HL-60 (cell line): Measurements from ENCODE around the gene FANCI.

ENCODE experiments used
- DNase-seq, 2 experiments: peaks; one replicate each; pipeline ENCODE4 v3.0.0-alpha.2; 2010 to 2020; ENCODE audit warnings: low read depth in 1 of 2, low spot score in 1 of 2
- H3K27ac ChIP-seq: fragments of 250-450 bp; sonication (Bioruptor Pico); replicated peaks from 2 replicates; pipeline ENCODE4 v1.5.1; 2020; ENCODE audit warnings: mild to moderate bottlenecking, moderate library complexity
- H3K27me3 ChIP-seq: fragments of 250-450 bp; sonication (Bioruptor Pico); 2 replicates; pipeline ENCODE4 v1.5.1; 2021; ENCODE audit warnings: mild to moderate bottlenecking, moderate library complexity; ENCODE audit not compliant: insufficient read depth, poor library complexity, severe bottlenecking
- H3K4me3 ChIP-seq: replicated peaks from 2 replicates; pipeline ENCODE4 v1.5.1; 2011; ENCODE audit warnings: mild to moderate bottlenecking, control low read depth, low read length; ENCODE audit not compliant: insufficient read depth
- CTCF ChIP-seq: IDR thresholded peaks from one replicate; pipeline ENCODE4 v1.5.1; 2011; ENCODE audit warnings: low read length, control low read depth, inconsistent platforms; ENCODE audit not compliant: insufficient read depth
- GABPA ChIP-seq: IDR thresholded peaks from 2 replicates; pipeline ENCODE4 v1.6.1; 2012; ENCODE audit warnings: low read depth
- POLR2AphosphoS5 ChIP-seq: IDR thresholded peaks from 2 replicates; pipeline ENCODE4 v1.6.1; 2012; ENCODE audit warnings: low read depth
- REST ChIP-seq: IDR thresholded peaks from 2 replicates; pipeline ENCODE4 v1.6.1; 2012; ENCODE audit warnings: low read depth; ENCODE audit not compliant: insufficient replicate concordance
- SPI1 ChIP-seq: IDR thresholded peaks from 2 replicates; pipeline ENCODE4 v1.6.1; 2012; ENCODE audit warnings: low read depth, mild to moderate bottlenecking, borderline replicate concordance

The FANCI gene

GRCh38 chr15:89303986-89304385, 60.2 kb downstream of the FANCI start:
- Histone ChIP-seq H3K27ac (no peak overlapping the region), H3K4me3 (no peak overlapping the region), H3K27me3 (no peaks in the 10 kb centered on the region)
- TF ChIP-seq SPI1 (no peak), REST (no peak), GABPA (no peak), CTCF (no peak), POLR2AphosphoS5 (no peak)
- DNase-seq: no peak

GRCh38 chr15:89305395-89305794, 61.6 kb downstream of the FANCI start:
- Histone ChIP-seq H3K27me3 (no peaks in the 10 kb centered on the region), H3K27ac (no peak overlapping the region), H3K4me3 (no peak overlapping the region)
- no peak for DNase-seq
- TF ChIP-seq CTCF: no peak
- TF ChIP-seq REST: no peak

- TF ChIP-seq POLR2AphosphoS5 (no peak), SPI1 (no peak), GABPA (no peak), REST (no peak), CTCF (no peak)
- no peak for DNase-seq
- H3K27me3 ChIP-seq: no peaks in the 10 kb centered on the region
- H3K4me3 ChIP-seq: no peak overlapping the region
- H3K27ac ChIP-seq: no peak overlapping the region
Observed at GRCh38 chr15:89307046-89307587, 63.3 kb downstream of the FANCI start.
